ENCODE data around the gene PLEKHG4B. TPM values are rescaled to one million over a fixed set of nuclear protein-coding genes. Genes with fewer than 3 reads are reported as not detected.
A peak's percentile ranks its signal among the peaks of the same experiment; 100 is the strongest.

The PLEKHG4B gene
- total and polyA plus RNA-seq, 4 experiments from 2014 or later: not detected

GRCh38 chr5:170971-171800, 79.2 kb downstream of the PLEKHG4B start:
- no peak for DNase-seq
- Mint-ChIP-seq H3K4me3 (no peak overlapping the region), H3K27ac (no peak overlapping the region), H3K27me3 (peaks cover 3 to 7% of the 10 kb centered on the region in 2 donors), H3K36me3 (no peaks in the 10 kb centered on the region), H3K4me1 (no peaks in the 10 kb centered on the region), H3K9me3 (no peaks in the 10 kb centered on the region)
- Histone ChIP-seq H3K27me3 (ENCODE audit: insufficient read depth, low read length) (no peaks in the 10 kb centered on the region), H3K27ac (ENCODE audit: low read depth, low read length) (no peak overlapping the region), H3K4me1 (ENCODE audit: insufficient read depth, low read length) (no peaks in the 10 kb centered on the region), H3K9me3 (ENCODE audit: control insufficient read depth in 1 of 2, low read length in 2 of 2) (no peaks in the 10 kb centered on the region), H3K36me3 (ENCODE audit: insufficient read depth, low read length) (no peaks in the 10 kb centered on the region), H3K4me3 (ENCODE audit: low read length in 2 of 2) (no peak overlapping the region)
- intact Hi-C loops (cut with micrococcal nuclease): no loop called here
- POLR2A ChIA-PET (ENCODE audit: partially characterized antibody): no interaction called here
- CTCF ChIA-PET (ENCODE audit: partially characterized antibody): no interaction called here

- Mint-ChIP-seq H3K4me3 (no peak overlapping the region), H3K9me3 (no peaks in the 10 kb centered on the region)
Observed at GRCh38 chr5:171801-172331, 79.9 kb downstream of the PLEKHG4B start.

GRCh38 chr5:172421-172820, 80.5 kb downstream of the PLEKHG4B start:
- H3K9me3 Mint-ChIP-seq: no peaks in the 10 kb centered on the region
- intact Hi-C loops (cut with micrococcal nuclease): no loop called here
- no peaks in the 10 kb centered on the region for H3K36me3 ChIP-seq (ENCODE audit: insufficient read depth, low read length)
- no peaks in the 10 kb centered on the region for H3K4me1 Mint-ChIP-seq
- H3K4me1 ChIP-seq (ENCODE audit: insufficient read depth, low read length): no peaks in the 10 kb centered on the region
- H3K27ac Mint-ChIP-seq: no peak overlapping the region
- ChIA-PET CTCF (ENCODE audit: partially characterized antibody) (no interaction called here), POLR2A (ENCODE audit: partially characterized antibody) (no interaction called here)
- H3K4me3 Mint-ChIP-seq: no peak overlapping the region
- H3K27ac ChIP-seq (ENCODE audit: low read depth, low read length): no peak overlapping the region
- peaks cover 3 to 7% of the 10 kb centered on the region in 2 donors for H3K27me3 Mint-ChIP-seq
- no peak for DNase-seq
- H3K27me3 ChIP-seq (ENCODE audit: insufficient read depth, low read length): no peaks in the 10 kb centered on the region
- H3K36me3 Mint-ChIP-seq: no peaks in the 10 kb centered on the region
- H3K9me3 ChIP-seq (ENCODE audit: control insufficient read depth in 1 of 2, low read length in 2 of 2): no peaks in the 10 kb centered on the region
- no peak overlapping the region for H3K4me3 ChIP-seq (ENCODE audit: low read length in 2 of 2)

More at GRCh38 chr5:171801-172331, 79.9 kb downstream of the PLEKHG4B start:
- no peaks in the 10 kb centered on the region for H3K4me1 ChIP-seq (ENCODE audit: insufficient read depth, low read length)
- peaks cover 3 to 7% of the 10 kb centered on the region in 2 donors for H3K27me3 Mint-ChIP-seq
- no peaks in the 10 kb centered on the region for H3K27me3 ChIP-seq (ENCODE audit: insufficient read depth, low read length)
- CTCF ChIA-PET (ENCODE audit: partially characterized antibody): no interaction called here
- no peaks in the 10 kb centered on the region for H3K36me3 ChIP-seq (ENCODE audit: insufficient read depth, low read length)
- no peak overlapping the region for H3K27ac ChIP-seq (ENCODE audit: low read depth, low read length)
- POLR2A ChIA-PET (ENCODE audit: partially characterized antibody): no interaction called here
- H3K9me3 ChIP-seq (ENCODE audit: control insufficient read depth in 1 of 2, low read length in 2 of 2): no peaks in the 10 kb centered on the region
- no peak for DNase-seq
- H3K27ac Mint-ChIP-seq: no peak overlapping the region
- no peak overlapping the region for H3K4me3 ChIP-seq (ENCODE audit: low read length in 2 of 2)
- H3K36me3 Mint-ChIP-seq: no peaks in the 10 kb centered on the region
- intact Hi-C loops (cut with micrococcal nuclease): no loop called here
- H3K4me1 Mint-ChIP-seq: no peaks in the 10 kb centered on the region

- H3K9me3 Mint-ChIP-seq: no peaks in the 10 kb centered on the region
- no peak for DNase-seq
- peak overlapping the region in 1 of 7 donors; percentile 13 for H3K27ac Mint-ChIP-seq
- no peak overlapping the region for H3K27ac ChIP-seq (ENCODE audit: low read depth, low read length)
- intact Hi-C loops (cut with micrococcal nuclease): no loop called here
- H3K27me3 ChIP-seq (ENCODE audit: insufficient read depth, low read length): no peaks in the 10 kb centered on the region
- POLR2A ChIA-PET (ENCODE audit: partially characterized antibody): no interaction called here
- no peaks in the 10 kb centered on the region for H3K4me1 Mint-ChIP-seq
- H3K36me3 ChIP-seq (ENCODE audit: insufficient read depth, low read length): no peaks in the 10 kb centered on the region
- peaks cover 3 to 7% of the 10 kb centered on the region in 2 donors for H3K27me3 Mint-ChIP-seq
- H3K36me3 Mint-ChIP-seq: no peaks in the 10 kb centered on the region
- no peaks in the 10 kb centered on the region for H3K9me3 ChIP-seq (ENCODE audit: control insufficient read depth in 1 of 2, low read length in 2 of 2)
- no peak overlapping the region for H3K4me3 ChIP-seq (ENCODE audit: low read length in 2 of 2)
- H3K4me3 Mint-ChIP-seq: no peak overlapping the region
- CTCF ChIA-PET (ENCODE audit: partially characterized antibody): no interaction called here
- no peaks in the 10 kb centered on the region for H3K4me1 ChIP-seq (ENCODE audit: insufficient read depth, low read length)
Observed at GRCh38 chr5:172841-173251, 80.9 kb downstream of the PLEKHG4B start.

- no peaks in the 10 kb centered on the region for H3K36me3 Mint-ChIP-seq
- peak overlapping the region in 1 of 7 donors; percentile 43 for H3K27ac Mint-ChIP-seq
- intact Hi-C loops (cut with micrococcal nuclease): no loop called here
- H3K27ac ChIP-seq (ENCODE audit: low read depth, low read length): no peak overlapping the region
- H3K9me3 ChIP-seq (ENCODE audit: control insufficient read depth in 1 of 2, low read length in 2 of 2): no peaks in the 10 kb centered on the region
- DNase-seq: no peak
- H3K4me1 Mint-ChIP-seq: no peaks in the 10 kb centered on the region
- peaks cover 3 to 7% of the 10 kb centered on the region in 2 donors for H3K27me3 Mint-ChIP-seq
- no peak overlapping the region for H3K4me3 Mint-ChIP-seq
- POLR2A ChIA-PET (ENCODE audit: partially characterized antibody): no interaction called here
- H3K9me3 Mint-ChIP-seq: no peaks in the 10 kb centered on the region
- H3K27me3 ChIP-seq (ENCODE audit: insufficient read depth, low read length): no peaks in the 10 kb centered on the region
- CTCF ChIA-PET (ENCODE audit: partially characterized antibody): interaction anchor here (1.7 kb wide), 1 partner anchor 15 kb away, joined by 5 read pairs; no protein-coding TSS in a partner anchor
- H3K36me3 ChIP-seq (ENCODE audit: insufficient read depth, low read length): no peaks in the 10 kb centered on the region
- no peak overlapping the region for H3K4me3 ChIP-seq (ENCODE audit: low read length in 2 of 2)
- no peaks in the 10 kb centered on the region for H3K4me1 ChIP-seq (ENCODE audit: insufficient read depth, low read length)
Observed at GRCh38 chr5:173392-174290, 81.7 kb downstream of the PLEKHG4B start.

- Histone ChIP-seq H3K27me3 (ENCODE audit: insufficient read depth, low read length) (no peaks in the 10 kb centered on the region), H3K4me3 (ENCODE audit: low read length in 2 of 2) (no peak overlapping the region), H3K4me1 (ENCODE audit: insufficient read depth, low read length) (no peaks in the 10 kb centered on the region), H3K36me3 (ENCODE audit: insufficient read depth, low read length) (no peaks in the 10 kb centered on the region), H3K27ac (ENCODE audit: low read depth, low read length) (no peak overlapping the region), H3K9me3 (ENCODE audit: control insufficient read depth in 1 of 2, low read length in 2 of 2) (no peaks in the 10 kb centered on the region)
- Mint-ChIP-seq H3K4me1 (no peaks in the 10 kb centered on the region), H3K27me3 (peaks cover 3 to 9% of the 10 kb centered on the region in 2 donors), H3K27ac (no peak overlapping the region), H3K9me3 (no peaks in the 10 kb centered on the region), H3K36me3 (no peaks in the 10 kb centered on the region), H3K4me3 (no peak overlapping the region)
- CTCF ChIA-PET (ENCODE audit: partially characterized antibody): interaction anchor here (1.7 kb wide), 1 partner anchor 14 kb away, joined by 5 read pairs; no protein-coding TSS in a partner anchor
- no peak for DNase-seq
- intact Hi-C loops (cut with micrococcal nuclease): no loop called here
- POLR2A ChIA-PET (ENCODE audit: partially characterized antibody): no interaction called here
Observed at GRCh38 chr5:174291-174600, 82.3 kb downstream of the PLEKHG4B start.

- CTCF ChIA-PET (ENCODE audit: partially characterized antibody): interaction anchor here (1.7 kb wide), 1 partner anchor 13 kb away, joined by 5 read pairs; no protein-coding TSS in a partner anchor
- Mint-ChIP-seq H3K27me3 (peaks cover 3 to 13% of the 10 kb centered on the region in 2 donors), H3K4me1 (no peaks in the 10 kb centered on the region), H3K36me3 (no peaks in the 10 kb centered on the region), H3K27ac (no peak overlapping the region), H3K9me3 (no peaks in the 10 kb centered on the region), H3K4me3 (no peak overlapping the region)
- intact Hi-C loops (cut with micrococcal nuclease): no loop called here
- no peaks in the 10 kb centered on the region for H3K4me1 ChIP-seq (ENCODE audit: insufficient read depth, low read length)
- no peaks in the 10 kb centered on the region for H3K9me3 ChIP-seq (ENCODE audit: control insufficient read depth in 1 of 2, low read length in 2 of 2)
- no peak overlapping the region for H3K4me3 ChIP-seq (ENCODE audit: low read length in 2 of 2)
- no peaks in the 10 kb centered on the region for H3K36me3 ChIP-seq (ENCODE audit: insufficient read depth, low read length)
- H3K27me3 ChIP-seq (ENCODE audit: insufficient read depth, low read length): no peaks in the 10 kb centered on the region
- DNase-seq: no peak
- POLR2A ChIA-PET (ENCODE audit: partially characterized antibody): no interaction called here
- H3K27ac ChIP-seq (ENCODE audit: low read depth, low read length): no peak overlapping the region
Observed at GRCh38 chr5:174876-175465, 83.0 kb downstream of the PLEKHG4B start.

Data from CD4-positive, alpha-beta memory T cell (primary cell).